SK-N-SH treated with all-trans-retinoic acid at 6 μM for 48 hours (cell line): ENCODE data around the gene GNGT2.

ENCODE experiments used
- ATAC-seq: fragments of 200-7000 bp; cut with Tn5 transposase; 3 replicates; pipeline ENCODE4 v1.9.1; 2020; ENCODE audit warnings: mild to moderate bottlenecking, moderate library complexity
- BACH2 ChIP-seq: fragments of 250-450 bp; sonication (Bioruptor Pico); IDR thresholded peaks from 2 replicates; pipeline ENCODE4 v1.9.0; 2021; ENCODE audit warnings: mild to moderate bottlenecking, borderline replicate concordance
- CSDC2 ChIP-seq: fragments of 250-450 bp; sonication (Bioruptor Pico); IDR thresholded peaks from 2 replicates; pipeline ENCODE4 v1.5.0; 2020; ENCODE audit warnings: mild to moderate bottlenecking, moderate library complexity
- ESRRG ChIP-seq: fragments of 250-450 bp; sonication (Bioruptor Pico); IDR thresholded peaks from 2 replicates; pipeline ENCODE4 v1.6.1; 2021; ENCODE audit warnings: mild to moderate bottlenecking
- GLIS3 ChIP-seq: fragments of 250-450 bp; sonication (Bioruptor Pico); IDR thresholded peaks from 2 replicates; pipeline ENCODE4 v1.5.0; 2020; ENCODE audit warnings: mild to moderate bottlenecking, moderate library complexity
- ISL1 ChIP-seq: fragments of 250-450 bp; sonication (Bioruptor Pico); IDR thresholded peaks from 2 replicates; pipeline ENCODE4 v2.1.2; 2022; ENCODE audit warnings: mild to moderate bottlenecking, moderate library complexity
- OSR1 ChIP-seq: fragments of 250-450 bp; sonication (Bioruptor Pico); IDR thresholded peaks from 2 replicates; pipeline ENCODE4 v1.8.0; 2022; ENCODE audit warnings: moderate library complexity, mild to moderate bottlenecking, inconsistent platforms
- SNAI2 ChIP-seq: fragments of 250-450 bp; sonication (Bioruptor Pico); IDR thresholded peaks from 2 replicates; pipeline ENCODE4 v1.5.0; 2020; ENCODE audit warnings: mild to moderate bottlenecking, moderate library complexity
- TCF4 ChIP-seq: fragments of 250-450 bp; sonication (Bioruptor Pico); IDR thresholded peaks from 2 replicates; pipeline ENCODE4 v1.8.0; 2021; ENCODE audit warnings: mild to moderate bottlenecking, moderate library complexity, borderline replicate concordance
- ZC3H10 ChIP-seq: fragments of 250-450 bp; sonication (Bioruptor Pico); IDR thresholded peaks from 2 replicates; pipeline ENCODE4 v1.5.1; 2021; ENCODE audit warnings: mild to moderate bottlenecking, moderate library complexity
- ZFP3 ChIP-seq: fragments of 250-450 bp; sonication (Bioruptor Pico); IDR thresholded peaks from 2 replicates; pipeline ENCODE4 v1.5.0; 2020; ENCODE audit warnings: mild to moderate bottlenecking, moderate library complexity
- ZFP30 ChIP-seq: fragments of 450-650 bp; formaldehyde crosslinking; IDR thresholded peaks from 2 replicates; pipeline ENCODE4 v1.5.0; 2022; ENCODE audit warnings: mild to moderate bottlenecking, moderate library complexity
- ZNF565 ChIP-seq: fragments of 450-650 bp; formaldehyde crosslinking; conservative IDR thresholded peaks from 2 replicates; pipeline ENCODE4 v1.5.0; 2020; ENCODE audit warnings: low read depth, mild to moderate bottlenecking, moderate library complexity
- ZNF70 ChIP-seq: fragments of 450-650 bp; formaldehyde crosslinking; IDR thresholded peaks from 2 replicates; pipeline ENCODE4 v1.5.0; 2020; ENCODE audit warnings: mild to moderate bottlenecking, moderate library complexity
- ZNF8 ChIP-seq: fragments of 450-650 bp; formaldehyde crosslinking; IDR thresholded peaks from 2 replicates; pipeline ENCODE4 v1.5.0; 2020; ENCODE audit warnings: mild to moderate bottlenecking, moderate library complexity
- TF ChIP-seq, protein P1 (sequence below): fragments of 250-450 bp; sonication (Bioruptor Pico); IDR thresholded peaks from 2 replicates; pipeline ENCODE4 v1.5.0; 2020; ENCODE audit warnings: mild to moderate bottlenecking, moderate library complexity
- TF ChIP-seq, protein P2 (sequence below): fragments of 250-450 bp; sonication (Bioruptor Pico); IDR thresholded peaks from 2 replicates; pipeline ENCODE4 v1.8.0; 2020; ENCODE audit warnings: mild to moderate bottlenecking, moderate library complexity, borderline replicate concordance
- TF ChIP-seq, protein P3 (sequence below): fragments of 250-450 bp; sonication (Bioruptor Pico); IDR thresholded peaks from 2 replicates; pipeline ENCODE4 v1.5.1; 2021; ENCODE audit warnings: mild to moderate bottlenecking, moderate library complexity
- TF ChIP-seq, protein P4 (sequence below): fragments of 250-450 bp; sonication (Bioruptor Pico); IDR thresholded peaks from 2 replicates; pipeline ENCODE4 v1.8.0; 2021; ENCODE audit warnings: low read depth, mild to moderate bottlenecking, moderate library complexity, borderline replicate concordance
- TF ChIP-seq, protein P5 (sequence below): fragments of 250-450 bp; sonication (Bioruptor Pico); IDR thresholded peaks from 2 replicates; pipeline ENCODE4 v1.5.1; 2020; ENCODE audit warnings: low read depth, mild to moderate bottlenecking, moderate library complexity

GNGT2 gene

DNA sequence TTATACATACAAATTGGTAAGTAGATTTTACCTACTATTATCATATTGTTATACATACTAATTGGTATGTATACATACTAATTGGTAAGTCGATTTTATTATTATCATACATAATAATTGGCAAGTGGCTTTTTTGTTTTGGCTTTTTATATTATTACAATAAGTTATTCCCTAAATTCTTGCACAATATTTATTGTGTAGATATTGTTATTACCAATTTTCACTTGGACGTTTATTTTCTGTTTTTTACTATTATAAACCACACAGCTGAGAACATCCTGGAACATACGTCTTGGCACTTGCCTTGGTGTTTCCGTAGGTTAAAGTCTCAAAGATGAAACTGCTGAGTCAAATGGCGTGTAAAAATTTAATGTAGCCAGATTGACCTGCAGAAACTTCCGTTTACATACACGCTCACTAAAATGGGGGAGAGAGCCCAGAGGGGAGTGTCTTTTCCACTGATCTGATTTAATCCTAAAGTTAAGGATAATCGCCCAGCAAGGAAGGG, 18.9 kb downstream of the GNGT2 start:
- peak; percentile 1; the same call in 2 of the 3 replicates for ATAC-seq
- TF ChIP-seq, protein P1, sequence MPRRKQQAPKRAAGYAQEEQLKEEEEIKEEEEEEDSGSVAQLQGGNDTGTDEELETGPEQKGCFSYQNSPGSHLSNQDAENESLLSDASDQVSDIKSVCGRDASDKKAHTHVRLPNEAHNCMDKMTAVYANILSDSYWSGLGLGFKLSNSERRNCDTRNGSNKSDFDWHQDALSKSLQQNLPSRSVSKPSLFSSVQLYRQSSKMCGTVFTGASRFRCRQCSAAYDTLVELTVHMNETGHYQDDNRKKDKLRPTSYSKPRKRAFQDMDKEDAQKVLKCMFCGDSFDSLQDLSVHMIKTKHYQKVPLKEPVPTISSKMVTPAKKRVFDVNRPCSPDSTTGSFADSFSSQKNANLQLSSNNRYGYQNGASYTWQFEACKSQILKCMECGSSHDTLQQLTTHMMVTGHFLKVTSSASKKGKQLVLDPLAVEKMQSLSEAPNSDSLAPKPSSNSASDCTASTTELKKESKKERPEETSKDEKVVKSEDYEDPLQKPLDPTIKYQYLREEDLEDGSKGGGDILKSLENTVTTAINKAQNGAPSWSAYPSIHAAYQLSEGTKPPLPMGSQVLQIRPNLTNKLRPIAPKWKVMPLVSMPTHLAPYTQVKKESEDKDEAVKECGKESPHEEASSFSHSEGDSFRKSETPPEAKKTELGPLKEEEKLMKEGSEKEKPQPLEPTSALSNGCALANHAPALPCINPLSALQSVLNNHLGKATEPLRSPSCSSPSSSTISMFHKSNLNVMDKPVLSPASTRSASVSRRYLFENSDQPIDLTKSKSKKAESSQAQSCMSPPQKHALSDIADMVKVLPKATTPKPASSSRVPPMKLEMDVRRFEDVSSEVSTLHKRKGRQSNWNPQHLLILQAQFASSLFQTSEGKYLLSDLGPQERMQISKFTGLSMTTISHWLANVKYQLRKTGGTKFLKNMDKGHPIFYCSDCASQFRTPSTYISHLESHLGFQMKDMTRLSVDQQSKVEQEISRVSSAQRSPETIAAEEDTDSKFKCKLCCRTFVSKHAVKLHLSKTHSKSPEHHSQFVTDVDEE (CRISPR knock-in tag), result no peak
- no peak for TF ChIP-seq ISL1 (CRISPR knock-in tag)
- TF ChIP-seq, protein P2, sequence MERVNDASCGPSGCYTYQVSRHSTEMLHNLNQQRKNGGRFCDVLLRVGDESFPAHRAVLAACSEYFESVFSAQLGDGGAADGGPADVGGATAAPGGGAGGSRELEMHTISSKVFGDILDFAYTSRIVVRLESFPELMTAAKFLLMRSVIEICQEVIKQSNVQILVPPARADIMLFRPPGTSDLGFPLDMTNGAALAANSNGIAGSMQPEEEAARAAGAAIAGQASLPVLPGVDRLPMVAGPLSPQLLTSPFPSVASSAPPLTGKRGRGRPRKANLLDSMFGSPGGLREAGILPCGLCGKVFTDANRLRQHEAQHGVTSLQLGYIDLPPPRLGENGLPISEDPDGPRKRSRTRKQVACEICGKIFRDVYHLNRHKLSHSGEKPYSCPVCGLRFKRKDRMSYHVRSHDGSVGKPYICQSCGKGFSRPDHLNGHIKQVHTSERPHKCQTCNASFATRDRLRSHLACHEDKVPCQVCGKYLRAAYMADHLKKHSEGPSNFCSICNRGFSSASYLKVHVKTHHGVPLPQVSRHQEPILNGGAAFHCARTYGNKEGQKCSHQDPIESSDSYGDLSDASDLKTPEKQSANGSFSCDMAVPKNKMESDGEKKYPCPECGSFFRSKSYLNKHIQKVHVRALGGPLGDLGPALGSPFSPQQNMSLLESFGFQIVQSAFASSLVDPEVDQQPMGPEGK (CRISPR knock-in tag), result no peak
- no peak for TF ChIP-seq ZNF8 (CRISPR knock-in tag)
- TF ChIP-seq, protein P3, sequence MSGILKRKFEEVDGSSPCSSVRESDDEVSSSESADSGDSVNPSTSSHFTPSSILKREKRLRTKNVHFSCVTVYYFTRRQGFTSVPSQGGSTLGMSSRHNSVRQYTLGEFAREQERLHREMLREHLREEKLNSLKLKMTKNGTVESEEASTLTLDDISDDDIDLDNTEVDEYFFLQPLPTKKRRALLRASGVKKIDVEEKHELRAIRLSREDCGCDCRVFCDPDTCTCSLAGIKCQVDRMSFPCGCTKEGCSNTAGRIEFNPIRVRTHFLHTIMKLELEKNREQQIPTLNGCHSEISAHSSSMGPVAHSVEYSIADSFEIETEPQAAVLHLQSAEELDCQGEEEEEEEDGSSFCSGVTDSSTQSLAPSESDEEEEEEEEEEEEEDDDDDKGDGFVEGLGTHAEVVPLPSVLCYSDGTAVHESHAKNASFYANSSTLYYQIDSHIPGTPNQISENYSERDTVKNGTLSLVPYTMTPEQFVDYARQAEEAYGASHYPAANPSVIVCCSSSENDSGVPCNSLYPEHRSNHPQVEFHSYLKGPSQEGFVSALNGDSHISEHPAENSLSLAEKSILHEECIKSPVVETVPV (CRISPR knock-in tag), result no peak
- no peak for TF ChIP-seq ZNF70 (CRISPR knock-in tag)
- TF ChIP-seq, protein P4, sequence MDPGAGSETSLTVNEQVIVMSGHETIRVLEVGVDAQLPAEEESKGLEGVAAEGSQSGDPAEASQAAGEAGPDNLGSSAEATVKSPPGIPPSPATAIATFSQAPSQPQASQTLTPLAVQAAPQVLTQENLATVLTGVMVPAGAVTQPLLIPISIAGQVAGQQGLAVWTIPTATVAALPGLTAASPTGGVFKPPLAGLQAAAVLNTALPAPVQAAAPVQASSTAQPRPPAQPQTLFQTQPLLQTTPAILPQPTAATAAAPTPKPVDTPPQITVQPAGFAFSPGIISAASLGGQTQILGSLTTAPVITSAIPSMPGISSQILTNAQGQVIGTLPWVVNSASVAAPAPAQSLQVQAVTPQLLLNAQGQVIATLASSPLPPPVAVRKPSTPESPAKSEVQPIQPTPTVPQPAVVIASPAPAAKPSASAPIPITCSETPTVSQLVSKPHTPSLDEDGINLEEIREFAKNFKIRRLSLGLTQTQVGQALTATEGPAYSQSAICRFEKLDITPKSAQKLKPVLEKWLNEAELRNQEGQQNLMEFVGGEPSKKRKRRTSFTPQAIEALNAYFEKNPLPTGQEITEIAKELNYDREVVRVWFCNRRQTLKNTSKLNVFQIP (CRISPR knock-in tag), result no peak
- no peak for TF ChIP-seq TCF4
- no peak for TF ChIP-seq BACH2
- TF ChIP-seq CSDC2, result no peak
- TF ChIP-seq SNAI2 (CRISPR knock-in tag), result no peak
- no peak for TF ChIP-seq ZC3H10 (CRISPR knock-in tag)
- no peak for TF ChIP-seq ZFP30 (CRISPR knock-in tag)
- no peak for TF ChIP-seq ZFP3 (CRISPR knock-in tag)

DNA sequence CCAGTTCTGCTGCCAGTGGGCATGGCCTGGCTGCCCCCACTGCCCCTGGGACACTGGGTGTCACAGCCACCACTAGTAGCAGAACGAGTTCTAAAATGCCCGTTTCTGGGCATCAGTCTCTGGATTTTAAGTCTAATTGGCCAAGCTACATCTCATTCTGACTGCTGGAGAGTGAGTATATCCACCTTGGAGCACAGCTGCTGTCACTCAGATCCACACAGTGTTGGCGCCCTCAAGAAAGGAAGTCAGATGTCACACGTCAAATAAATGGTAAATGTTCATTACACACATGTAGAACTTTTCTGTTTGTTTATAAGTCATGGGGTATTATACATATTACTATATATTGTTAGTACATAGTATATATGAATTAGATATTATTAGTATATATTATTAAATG, 19.4 kb downstream of the GNGT2 start:
- no peak for TF ChIP-seq ESRRG
- TF ChIP-seq GLIS3, result no peak
- no peak for TF ChIP-seq ZFP30 (CRISPR knock-in tag)
- TF ChIP-seq ZC3H10 (CRISPR knock-in tag), result no peak
- TF ChIP-seq OSR1 (CRISPR knock-in tag), result no peak
- no peak for TF ChIP-seq ZNF8 (CRISPR knock-in tag)
- no peak for TF ChIP-seq ZNF565
- TF ChIP-seq, protein P5, sequence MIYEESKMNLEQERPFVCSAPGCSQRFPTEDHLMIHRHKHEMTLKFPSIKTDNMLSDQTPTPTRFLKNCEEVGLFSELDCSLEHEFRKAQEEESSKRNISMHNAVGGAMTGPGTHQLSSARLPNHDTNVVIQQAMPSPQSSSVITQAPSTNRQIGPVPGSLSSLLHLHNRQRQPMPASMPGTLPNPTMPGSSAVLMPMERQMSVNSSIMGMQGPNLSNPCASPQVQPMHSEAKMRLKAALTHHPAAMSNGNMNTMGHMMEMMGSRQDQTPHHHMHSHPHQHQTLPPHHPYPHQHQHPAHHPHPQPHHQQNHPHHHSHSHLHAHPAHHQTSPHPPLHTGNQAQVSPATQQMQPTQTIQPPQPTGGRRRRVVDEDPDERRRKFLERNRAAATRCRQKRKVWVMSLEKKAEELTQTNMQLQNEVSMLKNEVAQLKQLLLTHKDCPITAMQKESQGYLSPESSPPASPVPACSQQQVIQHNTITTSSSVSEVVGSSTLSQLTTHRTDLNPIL (CRISPR knock-in tag), result no peak
- TF ChIP-seq, protein P1 (CRISPR knock-in tag), result no peak
- no peak for TF ChIP-seq CSDC2
- no peak for TF ChIP-seq ISL1 (CRISPR knock-in tag)
- TF ChIP-seq BACH2, result no peak
- ATAC-seq, result no peak
